ENCODE measurements around the gene CDC42SE2.

The CDC42SE2 gene

GRCh38 chr5:131263648-131264450 lies at the start of gene CDC42SE2:
Gene CDC42SE2 (plus strand): TSS chr5:131264053. CDS start chr5:131359494, 95,441 bp downstream.
- peak; percentile 87 for DNase-seq (ENCODE audit: low read depth)

DNA sequence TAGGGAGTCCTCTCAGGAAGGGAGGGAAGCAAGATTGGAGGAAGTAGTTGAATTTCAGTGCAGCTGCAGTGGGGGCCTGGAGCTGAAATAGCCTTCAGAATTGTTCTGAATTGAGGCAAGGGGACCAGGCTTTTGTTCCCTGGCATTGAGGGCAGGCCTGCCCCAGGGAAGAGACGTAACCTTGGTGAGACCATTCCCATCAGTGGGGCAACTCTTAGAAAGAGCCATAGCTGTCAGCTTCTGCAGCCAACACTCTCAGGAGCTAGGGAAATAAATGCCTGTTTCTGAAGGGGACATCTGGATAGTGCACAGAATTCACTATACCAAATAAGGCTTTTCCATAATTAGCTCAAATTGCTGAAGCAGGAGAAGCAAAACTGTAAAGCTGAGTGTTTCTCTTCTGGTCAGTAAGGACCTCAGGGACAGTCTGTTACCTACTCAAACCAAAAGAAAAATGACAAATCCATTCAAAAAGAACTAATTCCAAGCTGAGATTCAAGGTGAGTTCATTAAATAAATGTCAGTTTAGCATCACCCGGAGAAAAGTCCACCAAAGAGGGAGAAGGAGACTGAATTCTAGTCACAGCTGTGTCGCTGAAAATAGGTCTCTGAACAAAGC lies 49.1 kb upstream of the CDC42SE2 start:
- DNase-seq (ENCODE audit: low read depth) = no peak

GRCh38 chr5:131217791-131218190 lies 46.1 kb upstream of the CDC42SE2 start:
- DNase-seq (ENCODE audit: low read depth) = no peak

DNA sequence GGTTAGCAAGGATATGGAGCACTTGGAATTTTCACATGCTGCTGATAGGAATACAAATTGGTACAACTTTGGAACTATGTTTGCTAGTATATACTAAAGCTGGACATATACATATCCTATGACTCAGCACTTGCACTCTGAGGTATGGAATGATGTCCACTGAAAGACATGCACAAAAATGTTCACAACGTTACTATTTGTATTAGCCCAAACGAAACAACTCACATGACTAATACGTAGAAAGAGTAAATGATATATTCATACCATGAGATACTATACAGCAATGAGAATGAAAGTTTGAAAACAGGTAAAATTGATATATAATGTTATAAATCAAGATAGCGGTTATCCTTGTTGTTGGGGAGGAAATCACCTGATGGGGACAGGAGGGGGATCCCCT lies 45.5 kb upstream of the CDC42SE2 start:
- peak; percentile 48 for DNase-seq (ENCODE audit: low read depth)

DNA sequence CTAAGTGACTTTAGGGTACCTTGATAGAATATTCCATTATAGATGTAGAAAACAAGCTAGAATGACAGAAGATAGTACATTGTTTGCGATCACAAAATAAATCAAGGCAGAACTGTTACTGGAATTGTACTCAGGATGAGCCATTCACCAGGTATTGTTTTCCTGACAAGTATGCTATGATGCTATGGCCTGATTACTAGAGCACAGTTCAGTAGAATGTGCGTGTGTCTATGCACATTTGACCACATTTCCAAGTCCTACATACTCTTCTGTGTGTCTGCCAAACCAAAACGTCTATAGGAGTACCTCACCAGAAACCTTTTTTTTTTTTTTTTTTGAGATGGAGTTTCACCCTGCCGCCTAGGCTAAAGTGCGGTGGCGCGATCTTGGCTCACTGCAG lies 43.3 kb upstream of the CDC42SE2 start:
- DNase-seq (ENCODE audit: low read depth) = no peak

DNA sequence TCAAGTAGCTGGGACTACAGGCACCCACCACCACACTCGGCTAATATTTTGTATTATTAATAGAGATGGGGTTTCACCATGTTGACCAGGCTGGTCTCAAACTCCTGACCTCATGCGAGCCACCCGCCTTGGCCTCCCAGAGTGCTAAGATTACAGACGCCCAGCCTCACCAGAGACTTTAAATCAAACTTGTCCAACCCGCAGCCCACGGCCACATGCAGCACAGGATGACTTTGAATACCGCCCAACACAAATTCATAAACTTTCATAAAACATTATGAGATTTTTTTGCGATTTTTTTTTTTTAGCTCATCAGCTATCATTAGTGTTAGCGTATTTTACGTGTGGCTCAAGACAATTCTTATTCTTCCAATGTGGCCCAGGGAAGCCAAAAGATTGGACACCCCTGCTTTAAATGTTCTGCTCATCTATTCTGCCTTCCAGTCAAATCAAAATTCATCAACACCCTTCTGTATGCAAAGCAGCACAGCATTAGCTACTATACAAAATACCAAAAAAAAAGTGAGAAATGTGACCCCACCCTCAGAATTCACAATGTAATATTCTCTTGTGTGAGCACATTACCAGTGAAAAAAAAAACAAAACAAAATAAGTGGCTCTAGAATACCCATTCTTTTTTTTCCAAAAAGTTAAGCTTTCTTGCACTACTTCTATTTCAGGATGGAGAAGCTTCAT lies 42.7 kb upstream of the CDC42SE2 start:
- no peak for DNase-seq (ENCODE audit: low read depth)

- DNase-seq (ENCODE audit: low read depth) = peak; percentile 37
Observed at GRCh38 chr5:131221888-131222287, 42.0 kb upstream of the CDC42SE2 start.

GRCh38 chr5:131222731-131223130 lies 41.1 kb upstream of the CDC42SE2 start:
- no peak for DNase-seq (ENCODE audit: low read depth)

GRCh38 chr5:131223751-131224386 lies 40.0 kb upstream of the CDC42SE2 start:
- peak; percentile 81 for DNase-seq (ENCODE audit: low read depth)

DNA sequence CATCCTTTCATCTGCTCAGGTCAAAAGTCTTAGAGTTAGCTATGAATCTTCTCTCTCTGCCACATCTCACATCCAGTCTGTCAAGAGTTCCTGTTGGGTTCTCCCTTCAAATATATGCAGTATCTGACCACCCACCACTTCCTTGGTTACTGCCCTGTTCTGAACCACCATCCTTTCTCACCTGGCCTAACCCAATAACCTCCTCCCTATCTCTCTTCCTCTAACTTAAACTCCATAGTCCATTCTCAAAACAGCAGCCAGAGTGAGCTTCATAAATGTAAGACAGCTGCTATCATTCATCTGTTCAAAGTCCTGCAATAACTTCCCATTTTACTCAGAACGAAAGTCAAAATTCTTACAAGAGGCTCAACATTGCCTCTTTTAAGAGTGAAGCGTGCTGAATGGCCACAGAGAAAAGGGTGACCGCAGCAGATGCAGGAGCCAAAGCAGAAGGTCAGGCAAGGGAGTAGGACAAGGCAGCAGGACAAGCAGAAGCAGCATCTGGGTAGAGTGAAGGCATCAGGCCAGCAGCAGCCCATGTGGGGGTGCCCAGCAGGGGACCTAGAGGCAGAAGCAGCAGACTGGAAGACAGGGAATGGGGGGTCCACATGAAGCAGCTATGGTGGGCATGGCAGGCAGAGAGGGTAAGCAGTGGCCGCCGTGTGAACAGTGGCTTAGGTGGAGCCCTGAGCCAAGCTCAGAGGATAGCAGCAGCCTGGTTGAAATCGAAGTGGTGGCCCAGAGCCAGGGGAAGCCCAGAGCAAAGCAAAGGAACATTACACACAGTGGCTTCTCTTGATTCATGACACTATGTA lies 39.3 kb upstream of the CDC42SE2 start:
- no peak for DNase-seq (ENCODE audit: low read depth)

DNA sequence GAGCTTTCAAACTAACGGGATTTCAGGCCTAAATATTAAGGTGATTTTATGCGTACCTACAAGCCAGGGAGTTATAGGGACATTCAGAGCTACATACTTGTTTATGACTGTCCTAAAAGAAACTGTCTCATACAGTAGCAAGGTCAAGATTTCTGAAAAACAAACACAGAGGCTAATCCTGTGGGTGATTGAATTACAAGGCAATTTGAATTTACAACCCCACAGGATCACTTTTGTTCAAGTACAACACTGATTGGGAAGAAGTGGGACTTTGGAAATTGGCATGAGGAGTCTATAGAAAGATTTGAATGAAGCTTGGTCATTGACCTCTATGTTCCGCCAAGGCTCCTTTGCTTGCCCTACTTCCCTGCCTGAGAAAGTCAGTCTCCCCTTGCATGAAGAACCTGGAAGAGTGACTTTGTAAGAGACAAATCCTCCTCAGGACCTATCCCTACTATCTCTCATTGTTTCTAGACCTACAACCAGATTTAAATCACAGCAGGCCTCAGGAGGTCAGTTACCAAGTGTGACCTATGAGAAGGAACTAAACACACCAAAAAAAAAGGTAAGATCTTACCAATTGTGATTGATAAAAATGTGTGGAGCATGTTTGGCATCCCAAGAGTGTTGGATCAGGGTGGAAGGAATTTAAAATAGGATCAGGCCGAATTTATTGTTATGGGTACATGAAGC lies 38.4 kb upstream of the CDC42SE2 start:
- no peak for DNase-seq (ENCODE audit: low read depth)

- no peak for DNase-seq (ENCODE audit: low read depth)
Observed at GRCh38 chr5:131226899-131227298, 37.0 kb upstream of the CDC42SE2 start.

GRCh38 chr5:131228646-131229045 lies 35.2 kb upstream of the CDC42SE2 start:
- no peak for DNase-seq (ENCODE audit: low read depth)

DNA sequence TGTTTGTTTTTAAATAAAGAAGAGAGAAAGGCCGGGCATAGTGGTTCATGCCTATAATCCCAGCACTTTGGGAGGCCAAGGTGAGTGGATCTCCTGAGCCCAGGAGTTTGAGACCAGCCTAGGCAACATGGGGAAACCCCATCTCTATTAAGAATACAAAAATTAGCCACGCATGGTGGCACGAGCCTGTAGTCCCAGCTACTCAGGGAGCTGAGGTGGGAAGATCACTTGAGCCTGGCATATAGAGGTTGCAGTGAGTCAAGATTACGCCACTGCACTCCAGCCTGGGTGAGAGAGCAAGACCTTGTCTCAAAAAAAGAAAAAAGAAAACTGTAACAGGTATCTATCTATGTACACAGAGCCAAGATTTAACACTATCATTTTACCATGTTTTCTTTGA lies 34.2 kb upstream of the CDC42SE2 start:
- no peak for DNase-seq (ENCODE audit: low read depth)

DNA sequence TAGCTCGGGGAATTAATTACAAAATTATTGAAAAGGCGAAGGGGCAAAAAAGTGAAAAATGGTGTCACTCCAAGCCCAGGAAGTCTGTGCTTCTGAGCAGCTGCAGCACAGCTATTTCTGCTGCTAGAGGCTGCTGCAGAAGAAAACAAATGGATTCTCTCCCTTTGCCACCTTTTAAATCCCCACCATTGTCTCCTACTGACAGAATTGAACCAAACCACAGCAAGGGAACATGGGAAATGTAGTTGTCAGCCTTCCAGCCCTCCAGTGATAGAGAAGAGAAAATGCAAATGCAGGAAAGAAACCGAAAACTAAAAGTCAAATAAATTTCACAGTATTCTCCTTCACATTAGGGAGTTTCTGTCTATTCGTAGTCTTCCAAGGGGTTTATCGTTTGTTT lies 33.4 kb upstream of the CDC42SE2 start:
- peak; percentile 12 for DNase-seq (ENCODE audit: low read depth)

DNA sequence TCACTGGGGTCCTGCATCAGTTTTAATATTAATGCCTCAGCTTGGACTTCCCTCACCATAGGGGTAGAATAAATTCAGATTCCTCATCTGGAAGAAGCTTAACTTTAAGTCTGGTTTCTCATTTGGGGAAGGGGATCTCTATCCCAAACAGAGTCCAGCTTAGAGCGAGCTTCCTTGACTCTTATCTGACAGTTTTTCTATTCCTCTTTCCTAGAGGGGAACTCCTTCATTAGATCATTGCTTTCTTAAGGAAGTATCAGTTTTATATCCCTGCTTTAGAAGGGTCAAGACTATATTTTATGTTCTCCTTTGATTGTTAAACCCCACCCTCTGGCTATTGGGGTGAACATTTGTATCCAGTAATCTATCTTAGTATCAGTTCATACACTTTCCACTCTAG lies 24.2 kb upstream of the CDC42SE2 start:
- DNase-seq (ENCODE audit: low read depth) = no peak

DNA sequence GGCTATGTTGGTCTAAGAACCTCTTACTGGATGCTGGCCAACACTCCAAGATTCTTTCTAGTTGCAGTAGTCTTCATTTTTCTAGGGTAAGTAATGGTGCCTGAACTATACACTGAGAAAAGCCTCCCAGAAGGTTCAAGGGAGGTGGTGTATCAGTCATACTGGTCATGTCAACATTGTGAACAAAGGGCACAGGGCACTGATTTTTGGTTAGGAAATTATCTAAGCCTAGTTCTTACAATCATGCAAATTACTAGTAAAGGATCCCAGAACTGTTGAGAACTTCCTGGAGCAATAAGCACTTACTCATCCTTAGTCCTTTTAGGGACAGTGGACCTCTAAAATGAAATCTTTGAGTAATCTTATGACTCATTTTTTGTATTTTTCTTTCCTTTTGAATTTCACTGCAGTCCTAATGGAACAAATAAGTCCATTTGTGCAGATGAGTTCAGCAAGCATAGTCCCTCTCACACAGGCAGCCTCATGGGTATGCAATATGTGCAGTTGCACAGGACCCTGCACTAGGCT lies 21.1 kb upstream of the CDC42SE2 start:
- DNase-seq (ENCODE audit: low read depth) = peak; percentile 95

GRCh38 chr5:131245312-131245711 lies 18.5 kb upstream of the CDC42SE2 start:
- DNase-seq (ENCODE audit: low read depth) = no peak

DNA sequence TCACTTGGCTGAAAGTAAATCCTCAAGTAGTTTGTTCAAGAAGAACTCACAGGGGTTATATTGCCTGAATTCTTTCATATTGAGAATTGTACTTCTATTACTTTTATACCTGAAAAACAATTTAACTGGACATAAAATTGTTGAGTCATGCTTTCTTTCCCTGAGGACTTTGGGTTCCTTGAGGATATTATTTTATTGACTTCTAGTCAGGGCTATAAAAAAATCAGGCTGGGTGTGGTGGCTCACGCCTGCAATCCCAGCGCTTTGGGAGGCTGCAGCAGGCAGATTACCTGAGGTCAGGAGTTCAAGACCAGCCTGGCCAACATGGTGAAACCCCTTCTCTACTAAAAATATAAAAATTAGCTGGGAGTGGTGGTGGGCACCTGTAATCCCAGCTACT lies 17.9 kb upstream of the CDC42SE2 start:
- no peak for DNase-seq (ENCODE audit: low read depth)

DNA sequence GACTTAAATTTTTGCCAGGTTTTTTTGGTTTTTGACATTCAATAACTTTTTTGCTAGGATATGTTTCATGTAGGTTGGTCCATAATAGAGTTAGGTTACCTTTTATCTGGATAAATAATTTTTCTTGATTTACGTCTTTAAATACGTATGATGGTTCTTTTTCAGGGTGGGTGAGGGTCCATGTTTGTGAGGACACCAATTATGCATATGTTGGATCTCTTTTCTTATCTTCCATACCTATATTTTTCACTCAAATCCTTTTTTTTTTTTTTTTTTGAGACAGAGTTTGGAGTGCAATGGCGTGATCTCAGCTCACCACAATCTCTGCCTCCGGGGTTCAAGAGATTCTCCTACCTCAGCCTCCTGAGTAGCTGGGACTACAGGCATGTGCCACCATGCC lies 17.3 kb upstream of the CDC42SE2 start:
- no peak for DNase-seq (ENCODE audit: low read depth)
